SU-DHL-6 (cell line): Measurements from ENCODE around the gene PLEKHD1.

Experiments used
- H2AFZ ChIP-seq: fragments of 200-600 bp; sonication (generic); 2 replicates; pipeline ENCODE4 v1.6.1; 2014; ENCODE audit warnings: low read depth, mild to moderate bottlenecking, moderate library complexity, mixed read lengths, antibody characterized with exemption, low read length; ENCODE audit not compliant: severe bottlenecking
- H3F3A ChIP-seq: fragments of 200-600 bp; shearing (Covaris generic); 2 replicates; pipeline ENCODE4 v1.6.0; 2016; ENCODE audit warnings: antibody characterized with exemption, mild to moderate bottlenecking; ENCODE audit not compliant: insufficient read depth
- H3K27ac ChIP-seq: fragments of 200-600 bp; sonication (generic); 2 replicates; pipeline ENCODE4 v1.5.1; 2016; ENCODE audit warnings: low read depth, mild to moderate bottlenecking, low read length, moderate library complexity, mixed read lengths
- H3K27me3 ChIP-seq: fragments of 200-600 bp; sonication (generic), shearing (Covaris generic); 2 replicates; pipeline ENCODE4 v1.6.0; 2014; ENCODE audit warnings: mild to moderate bottlenecking, low read length
- H3K36me3 ChIP-seq: fragments of 200-600 bp; sonication (generic); 2 replicates; pipeline ENCODE4 v1.6.1; 2014; ENCODE audit warnings: mild to moderate bottlenecking, low read length, mixed read lengths
- H3K4me2 ChIP-seq: fragments of 300-600, 200-600 bp; shearing (Covaris generic), sonication (generic); 2 replicates; pipeline ENCODE4 v1.6.0; 2014; ENCODE audit warnings: low read length, low read depth, mild to moderate bottlenecking; ENCODE audit not compliant: poor library complexity, severe bottlenecking
- H3K4me3 ChIP-seq: fragments of 200-600 bp; sonication (generic); 2 replicates; pipeline ENCODE4 v1.5.1; 2014; ENCODE audit warnings: antibody characterized with exemption, low read length, mild to moderate bottlenecking, mixed read lengths; ENCODE audit not compliant: insufficient read depth, poor library complexity, severe bottlenecking
- H3K79me2 ChIP-seq: fragments of 200-600 bp; sonication (generic); 2 replicates; pipeline ENCODE4 v1.6.1; 2014; ENCODE audit warnings: mild to moderate bottlenecking, low read length, moderate library complexity; ENCODE audit not compliant: insufficient read depth
- H3K9ac ChIP-seq: fragments of 200-600 bp; sonication (generic); 2 replicates; pipeline ENCODE4 v1.7.0; 2014; ENCODE audit warnings: mild to moderate bottlenecking, low read length
- H3K9me2 ChIP-seq: fragments of 200-600 bp; sonication (generic); replicated peaks from 2 replicates; pipeline ENCODE4 v1.6.1; 2014; ENCODE audit warnings: low read length; ENCODE audit not compliant: insufficient read depth
- H3K9me3 ChIP-seq: fragments of 200-600 bp; sonication (generic); 2 replicates; pipeline ENCODE4 v1.6.1; 2014; ENCODE audit warnings: low read length, mixed read lengths; ENCODE audit not compliant: insufficient read depth
- H4K20me1 ChIP-seq: fragments of 200-600 bp; sonication (generic); 2 replicates; pipeline ENCODE4 v1.6.1; 2014; ENCODE audit warnings: low read depth, mild to moderate bottlenecking, antibody characterized with exemption, low read length, moderate library complexity, mixed read lengths
- EZH2phosphoT487 ChIP-seq: fragments of 200-600 bp; sonication (generic), shearing (Covaris generic); conservative IDR thresholded peaks from 2 replicates; pipeline ENCODE4 v1.6.1; 2018; ENCODE audit warnings: mild to moderate bottlenecking, antibody characterized with exemption, low read length, moderate library complexity, mixed read lengths
- TF ChIP-seq, protein P1 (sequence below): fragments of 200-600 bp; sonication (generic); IDR thresholded peaks from one replicate; pipeline ENCODE4 v1.5.1; 2017; ENCODE audit warnings: antibody characterized with exemption, mild to moderate bottlenecking, low read length, moderate library complexity; ENCODE audit not compliant: insufficient read depth, poor library complexity, severe bottlenecking

The PLEKHD1 gene

DNA sequence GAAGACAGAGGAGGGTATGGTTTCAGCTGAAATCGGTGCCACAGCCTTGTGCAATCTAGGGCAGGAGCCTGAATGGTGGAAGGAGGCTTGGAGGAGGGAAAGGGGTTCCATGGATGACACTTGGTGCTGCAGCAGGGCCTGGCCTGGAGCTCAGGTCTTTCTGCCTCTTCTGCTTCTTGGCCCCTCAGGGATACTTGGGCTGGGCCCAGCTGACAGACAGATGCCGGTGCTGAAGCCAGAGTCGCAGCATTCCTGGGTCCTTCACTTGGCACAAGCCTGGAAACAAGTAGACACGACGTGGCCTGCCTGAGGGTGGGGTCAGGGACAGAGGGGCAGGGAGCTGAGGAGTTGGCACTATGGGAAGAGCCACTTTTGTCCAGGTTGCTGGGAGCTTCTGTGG, 4.4 kb upstream of the PLEKHD1 start:
- Histone ChIP-seq H2AFZ (no peak overlapping the region), H3K27ac (no peak overlapping the region), H3K9me2 (no peaks in the 10 kb centered on the region), H3K79me2 (no peaks in the 10 kb centered on the region), H3K4me3 (no peak overlapping the region), H3K36me3 (no peaks in the 10 kb centered on the region), H3K4me2 (no peak overlapping the region), H3F3A (no peaks in the 10 kb centered on the region), H3K9me3 (no peaks in the 10 kb centered on the region), H3K9ac (no peak overlapping the region), H3K27me3 (no peaks in the 10 kb centered on the region), H4K20me1 (no peaks in the 10 kb centered on the region)
- no peak for TF ChIP-seq EZH2phosphoT487
- TF ChIP-seq, protein P1, sequence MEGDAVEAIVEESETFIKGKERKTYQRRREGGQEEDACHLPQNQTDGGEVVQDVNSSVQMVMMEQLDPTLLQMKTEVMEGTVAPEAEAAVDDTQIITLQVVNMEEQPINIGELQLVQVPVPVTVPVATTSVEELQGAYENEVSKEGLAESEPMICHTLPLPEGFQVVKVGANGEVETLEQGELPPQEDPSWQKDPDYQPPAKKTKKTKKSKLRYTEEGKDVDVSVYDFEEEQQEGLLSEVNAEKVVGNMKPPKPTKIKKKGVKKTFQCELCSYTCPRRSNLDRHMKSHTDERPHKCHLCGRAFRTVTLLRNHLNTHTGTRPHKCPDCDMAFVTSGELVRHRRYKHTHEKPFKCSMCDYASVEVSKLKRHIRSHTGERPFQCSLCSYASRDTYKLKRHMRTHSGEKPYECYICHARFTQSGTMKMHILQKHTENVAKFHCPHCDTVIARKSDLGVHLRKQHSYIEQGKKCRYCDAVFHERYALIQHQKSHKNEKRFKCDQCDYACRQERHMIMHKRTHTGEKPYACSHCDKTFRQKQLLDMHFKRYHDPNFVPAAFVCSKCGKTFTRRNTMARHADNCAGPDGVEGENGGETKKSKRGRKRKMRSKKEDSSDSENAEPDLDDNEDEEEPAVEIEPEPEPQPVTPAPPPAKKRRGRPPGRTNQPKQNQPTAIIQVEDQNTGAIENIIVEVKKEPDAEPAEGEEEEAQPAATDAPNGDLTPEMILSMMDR, result no peak

DNA sequence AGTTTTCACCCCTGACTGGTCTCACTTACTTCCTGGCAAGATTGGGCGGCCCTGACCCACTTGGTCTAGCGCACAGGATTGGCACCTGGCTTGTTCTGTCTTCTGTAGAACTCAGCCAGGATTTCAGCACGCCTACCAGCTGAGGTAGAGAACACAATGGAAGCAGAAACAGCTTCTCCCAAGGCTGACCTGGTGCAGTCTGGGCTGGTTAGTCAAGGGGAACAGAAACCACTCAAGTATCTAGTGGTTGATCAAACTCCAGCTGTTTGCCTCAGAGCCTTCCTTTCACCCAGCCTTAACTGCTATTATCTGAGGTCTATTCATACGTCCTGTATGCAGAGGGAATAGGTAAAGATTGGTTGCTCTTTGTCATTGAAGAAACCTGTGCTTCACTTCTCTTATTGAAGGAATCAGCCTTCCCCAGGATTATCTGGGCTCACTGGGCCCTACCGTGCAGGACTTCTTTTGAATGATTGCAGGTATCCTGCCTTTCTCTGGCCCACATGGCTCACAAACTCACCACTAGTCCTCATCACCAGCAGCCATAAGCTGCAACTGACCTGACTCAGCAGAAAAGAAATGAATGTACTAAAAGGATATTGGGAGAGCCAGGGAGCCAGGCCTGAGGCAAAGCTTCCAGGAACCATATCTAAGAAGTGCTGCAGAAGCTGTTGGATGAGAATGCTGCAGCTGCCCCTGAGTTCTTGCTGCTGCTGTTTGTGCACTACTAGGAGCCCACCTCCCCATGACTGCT, 2.5 kb upstream of the PLEKHD1 start:
- Histone ChIP-seq H3K9me2 (no peaks in the 10 kb centered on the region), H4K20me1 (no peaks in the 10 kb centered on the region), H3K9me3 (no peaks in the 10 kb centered on the region), H3K9ac (no peak overlapping the region), H3K79me2 (no peaks in the 10 kb centered on the region), H3K27me3 (no peaks in the 10 kb centered on the region), H3K4me3 (no peak overlapping the region), H3K4me2 (no peak overlapping the region), H3K36me3 (no peaks in the 10 kb centered on the region), H3F3A (no peaks in the 10 kb centered on the region), H3K27ac (no peak overlapping the region), H2AFZ (no peak overlapping the region)
- TF ChIP-seq, protein P1, result no peak
- no peak for TF ChIP-seq EZH2phosphoT487

DNA sequence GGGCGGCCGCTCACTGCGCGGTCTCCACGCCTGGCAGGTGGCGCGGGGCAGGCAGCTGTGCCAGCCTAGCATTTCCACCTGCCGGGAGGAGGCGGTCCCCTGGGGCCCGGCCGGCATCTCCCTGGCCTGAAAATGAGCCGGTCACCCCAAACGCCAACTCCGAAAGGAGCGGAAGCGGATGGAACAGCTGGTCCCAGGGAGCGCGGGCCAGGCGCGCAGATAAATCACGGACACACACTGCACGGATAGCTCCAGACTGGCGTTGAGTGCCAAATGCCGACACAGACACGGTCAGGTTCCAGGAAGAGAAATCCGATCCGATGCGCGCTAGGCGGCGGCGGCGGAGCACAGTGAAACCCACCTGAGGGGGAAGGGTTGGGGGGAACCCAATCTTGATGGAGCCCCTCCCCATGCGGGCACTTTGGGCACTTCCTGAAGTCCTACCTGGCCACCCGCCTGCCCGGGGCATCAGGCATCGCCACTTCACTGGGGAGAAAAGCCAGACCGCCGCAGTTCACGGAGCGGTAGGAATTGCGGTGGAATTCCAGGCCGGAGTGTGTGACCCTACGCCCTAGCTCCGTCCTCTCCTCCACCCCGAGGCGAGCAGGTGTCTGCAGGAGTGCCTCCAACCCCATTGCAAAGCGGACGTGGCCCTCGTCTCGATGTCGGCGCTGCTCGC, 624 bp upstream of the PLEKHD1 start:
- no peak overlapping the region for H2AFZ ChIP-seq
- no peaks in the 10 kb centered on the region for H3K27me3 ChIP-seq
- no peaks in the 10 kb centered on the region for H3K36me3 ChIP-seq
- no peak for TF ChIP-seq EZH2phosphoT487
- H3K4me2 ChIP-seq, result no peak overlapping the region
- no peaks in the 10 kb centered on the region for H3K9me3 ChIP-seq
- no peaks in the 10 kb centered on the region for H3F3A ChIP-seq
- H3K4me3 ChIP-seq, result no peak overlapping the region
- H3K9me2 ChIP-seq, result no peaks in the 10 kb centered on the region
- no peak overlapping the region for H3K27ac ChIP-seq
- no peaks in the 10 kb centered on the region for H3K79me2 ChIP-seq
- no peaks in the 10 kb centered on the region for H4K20me1 ChIP-seq
- no peak overlapping the region for H3K9ac ChIP-seq

DNA sequence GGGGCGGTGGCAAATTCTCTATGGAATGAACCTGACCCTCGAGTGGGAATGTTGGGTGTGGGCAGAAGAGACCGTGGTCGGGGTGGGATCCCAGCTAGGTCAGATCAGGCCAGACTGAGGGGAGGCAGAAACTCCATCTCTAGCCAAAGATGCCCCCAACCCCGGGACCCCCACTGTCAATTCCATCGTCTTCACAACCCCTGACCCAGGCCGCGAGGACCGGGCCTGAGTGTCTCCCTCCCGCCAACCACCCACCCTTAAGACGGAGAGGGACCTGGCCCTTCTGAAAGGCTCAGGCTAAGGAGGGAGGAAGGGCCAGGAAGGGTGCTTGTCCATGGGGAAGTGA, 760 bp downstream of the PLEKHD1 start:
- no peak overlapping the region for H3K4me3 ChIP-seq
- H2AFZ ChIP-seq, result no peak overlapping the region
- no peaks in the 10 kb centered on the region for H3F3A ChIP-seq
- no peaks in the 10 kb centered on the region for H3K36me3 ChIP-seq
- H3K9ac ChIP-seq, result no peak overlapping the region
- no peaks in the 10 kb centered on the region for H3K9me2 ChIP-seq
- H3K4me2 ChIP-seq, result no peak overlapping the region
- H3K79me2 ChIP-seq, result no peaks in the 10 kb centered on the region
- no peaks in the 10 kb centered on the region for H3K9me3 ChIP-seq
- H3K27ac ChIP-seq, result no peak overlapping the region
- H3K27me3 ChIP-seq, result no peaks in the 10 kb centered on the region
- H4K20me1 ChIP-seq, result no peaks in the 10 kb centered on the region
- TF ChIP-seq EZH2phosphoT487, result no peak
- TF ChIP-seq, protein P1, result no peak
